DMS53 (cell line): ENCODE data around the gene SLC27A5.
A peak's percentile ranks its signal among the peaks of the same experiment; 100 is the strongest.
"Not testable (repeated sequence)": the region's sequence is repeated elsewhere in the genome, so short reads cannot be mapped to it uniquely, and the experiment has no call there.

Experiments
- DNase-seq: peaks from one replicate; lab custom pipeline; 2025; lab: John Stamatoyannopoulos, UW

The SLC27A5 gene

DNA sequence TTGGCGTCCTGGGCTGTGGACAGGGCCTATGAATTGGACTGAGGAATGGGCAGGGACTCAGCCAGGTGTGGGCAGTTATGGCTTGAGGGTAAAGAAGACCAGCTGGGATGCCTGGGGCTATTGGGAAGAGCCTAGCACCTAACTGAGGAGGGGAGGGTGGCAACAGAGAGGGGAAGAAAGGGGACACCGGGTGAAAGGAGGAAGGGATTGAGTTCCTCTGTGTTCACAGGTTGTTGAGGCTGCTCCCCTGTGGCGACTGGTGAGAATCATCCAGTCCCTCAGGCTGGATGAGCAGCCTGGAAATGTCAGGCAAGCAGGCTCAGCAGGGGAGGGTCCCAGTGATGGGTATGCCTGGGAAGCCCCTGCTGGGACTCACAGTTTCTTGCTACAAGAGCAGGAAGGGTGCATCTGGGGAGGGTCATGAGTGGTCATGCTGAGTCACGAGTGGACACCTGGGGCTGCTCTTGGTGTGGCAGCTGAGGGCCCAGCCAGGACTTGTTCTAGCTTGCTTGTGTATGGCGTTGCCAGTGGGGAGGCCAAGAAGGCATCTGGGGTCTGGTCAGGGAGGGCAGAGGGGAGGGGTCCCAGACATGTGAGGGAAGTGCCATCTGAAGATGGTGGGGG, 43.5 kb downstream of the SLC27A5 start:
- peak; percentile 27 for DNase-seq

DNA sequence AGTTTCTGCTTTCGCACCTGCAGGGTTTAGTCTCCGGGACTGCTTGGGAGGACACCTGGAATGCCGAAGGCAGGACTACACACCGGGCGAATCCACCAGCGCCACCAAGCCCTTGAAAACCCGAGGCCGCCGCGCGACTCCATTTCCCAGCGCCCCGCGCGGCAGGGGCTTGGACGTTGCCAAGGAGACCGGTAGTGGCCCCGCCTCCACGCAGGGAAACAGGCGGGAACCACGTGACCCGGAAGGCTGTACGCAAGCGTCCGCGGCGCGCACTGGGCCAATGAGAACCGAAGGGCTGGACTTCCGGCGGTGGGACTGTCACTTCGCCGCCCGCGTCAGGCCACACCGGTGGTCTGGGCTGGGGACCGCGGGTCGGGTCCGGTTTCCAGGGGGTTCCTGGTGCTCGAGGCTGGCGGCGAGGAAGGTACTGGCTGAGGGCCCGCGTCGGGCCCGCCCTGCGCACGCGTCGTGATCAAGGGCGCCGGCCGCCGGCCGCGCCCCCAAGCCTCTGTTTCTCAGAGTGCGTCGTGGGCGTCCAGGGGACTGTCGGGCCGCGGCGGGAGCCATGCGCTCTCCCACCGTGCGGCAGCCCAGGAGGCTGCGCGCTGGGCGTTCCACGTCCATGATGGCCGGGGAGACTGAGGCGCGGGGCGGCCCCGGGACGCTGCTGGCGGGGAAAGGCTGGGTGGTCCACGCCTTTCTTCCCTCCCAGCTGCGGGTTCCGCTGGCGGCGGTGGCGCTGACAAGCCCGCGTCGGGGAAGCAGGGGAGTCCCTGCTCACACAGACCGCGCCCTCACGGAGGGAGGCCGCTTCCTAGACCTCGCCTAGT, 44.8 kb downstream of the SLC27A5 start, which contains the start of gene ZNF324:
ZNF324 (plus strand) TSS at position 321 of the 830 bp plus-strand sequence. CDS start 2,106 bp downstream, outside the sequence.
- peak; percentile 99 for DNase-seq

DNA sequence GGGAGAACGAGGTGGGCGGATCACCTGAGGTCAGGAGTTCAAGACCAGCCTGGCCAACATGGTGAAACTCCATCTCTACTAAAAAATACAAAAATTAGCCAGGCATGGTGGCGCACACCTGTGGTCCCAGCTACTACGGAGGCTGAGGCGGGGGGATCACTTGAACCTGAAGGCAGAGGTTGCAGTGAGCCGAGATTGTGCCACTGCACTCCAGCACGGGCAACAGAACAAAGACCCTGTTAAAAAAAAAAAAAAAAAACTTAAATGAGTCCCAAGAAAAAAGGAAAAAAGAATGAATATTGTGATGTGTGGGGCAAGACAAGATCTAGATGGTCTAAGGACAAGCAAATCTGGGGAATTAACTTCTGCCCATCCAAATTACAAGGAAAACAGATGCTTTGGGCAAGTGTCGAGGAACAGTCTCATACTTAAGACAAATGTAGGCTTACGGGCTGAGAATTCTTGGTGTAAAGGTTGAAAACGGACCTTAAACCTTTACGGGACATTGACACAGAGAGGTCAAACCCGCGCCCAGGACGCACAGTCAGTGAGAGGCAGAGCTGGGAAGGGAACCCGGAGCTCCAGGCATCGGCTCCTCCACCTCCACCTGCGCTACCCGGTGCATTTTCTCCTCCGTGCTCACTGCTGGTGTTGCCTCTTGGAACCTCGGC, 45.6 kb downstream of the SLC27A5 start:
- no peak for DNase-seq

DNA sequence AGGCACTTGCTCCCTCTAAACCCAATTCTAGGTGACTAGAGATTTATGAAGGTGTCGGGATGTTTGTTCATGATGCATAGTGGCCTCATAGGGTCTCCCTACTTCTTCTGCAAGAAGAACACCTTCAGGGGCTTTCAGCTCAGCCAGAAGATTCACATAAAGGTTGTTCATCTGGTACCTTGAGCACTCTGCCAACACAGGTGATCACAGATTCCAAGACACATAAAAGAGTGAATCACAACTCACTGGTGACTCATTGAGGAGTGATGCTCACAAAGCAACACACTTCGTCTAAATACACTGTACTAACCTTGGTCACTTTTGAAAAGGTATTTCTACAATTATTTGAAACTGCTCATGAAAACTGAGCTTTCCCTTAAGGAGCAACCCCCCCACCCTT, 51.8 kb downstream of the SLC27A5 start:
- DNase-seq: no peak

DNA sequence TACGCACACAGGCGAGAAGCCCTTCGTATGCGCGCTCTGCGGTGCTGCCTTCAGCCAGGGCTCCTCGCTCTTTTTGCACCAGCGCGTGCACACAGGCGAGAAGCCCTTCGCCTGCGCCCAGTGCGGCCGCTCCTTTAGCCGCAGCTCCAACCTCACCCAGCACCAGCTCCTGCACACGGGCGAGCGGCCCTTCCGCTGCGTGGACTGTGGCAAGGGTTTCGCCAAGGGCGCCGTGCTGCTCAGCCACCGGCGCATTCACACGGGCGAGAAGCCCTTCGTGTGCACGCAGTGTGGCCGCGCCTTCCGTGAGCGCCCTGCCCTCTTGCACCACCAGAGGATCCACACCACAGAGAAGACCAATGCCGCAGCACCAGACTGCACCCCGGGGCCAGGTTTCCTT, 55.7 kb downstream of the SLC27A5 start:
- DNase-seq: no peak

DNA sequence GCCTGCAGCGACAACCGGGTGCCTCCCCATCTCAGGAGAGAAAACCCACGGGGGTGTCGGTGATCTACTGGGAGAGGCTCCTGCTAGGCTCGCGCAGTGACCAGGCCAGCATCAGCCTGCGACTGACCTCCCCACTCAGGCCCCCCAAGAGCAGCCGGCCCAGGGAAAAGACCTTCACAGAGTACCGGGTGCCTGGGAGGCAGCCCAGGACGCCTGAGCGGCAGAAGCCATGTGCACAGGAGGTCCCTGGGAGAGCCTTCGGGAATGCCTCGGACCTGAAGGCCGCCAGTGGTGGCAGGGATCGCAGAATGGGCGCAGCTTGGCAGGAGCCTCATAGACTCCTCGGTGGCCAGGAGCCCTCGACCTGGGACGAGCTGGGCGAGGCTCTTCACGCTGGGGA, 56.5 kb downstream of the SLC27A5 start:
- DNase-seq: no peak

DNA sequence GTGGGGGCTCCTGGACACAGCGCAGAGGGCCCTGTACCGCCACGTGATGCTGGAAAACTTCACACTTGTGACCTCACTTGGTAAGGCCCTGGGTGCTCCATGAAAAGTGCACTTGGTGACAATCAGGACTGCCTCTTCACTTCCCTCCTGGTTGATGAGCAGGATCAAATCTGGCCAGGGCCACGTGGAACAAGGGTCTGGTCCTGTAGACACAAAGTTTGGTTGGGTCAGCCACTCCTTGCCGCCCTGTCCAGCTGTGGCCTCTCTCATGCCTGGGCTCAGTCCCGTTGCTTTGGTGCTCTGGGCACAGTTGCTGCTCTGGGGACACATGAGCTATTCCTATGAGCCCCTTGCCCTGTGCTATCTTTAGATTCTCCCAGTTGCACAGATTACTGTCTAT, 58.0 kb downstream of the SLC27A5 start:
- DNase-seq: no peak

DNA sequence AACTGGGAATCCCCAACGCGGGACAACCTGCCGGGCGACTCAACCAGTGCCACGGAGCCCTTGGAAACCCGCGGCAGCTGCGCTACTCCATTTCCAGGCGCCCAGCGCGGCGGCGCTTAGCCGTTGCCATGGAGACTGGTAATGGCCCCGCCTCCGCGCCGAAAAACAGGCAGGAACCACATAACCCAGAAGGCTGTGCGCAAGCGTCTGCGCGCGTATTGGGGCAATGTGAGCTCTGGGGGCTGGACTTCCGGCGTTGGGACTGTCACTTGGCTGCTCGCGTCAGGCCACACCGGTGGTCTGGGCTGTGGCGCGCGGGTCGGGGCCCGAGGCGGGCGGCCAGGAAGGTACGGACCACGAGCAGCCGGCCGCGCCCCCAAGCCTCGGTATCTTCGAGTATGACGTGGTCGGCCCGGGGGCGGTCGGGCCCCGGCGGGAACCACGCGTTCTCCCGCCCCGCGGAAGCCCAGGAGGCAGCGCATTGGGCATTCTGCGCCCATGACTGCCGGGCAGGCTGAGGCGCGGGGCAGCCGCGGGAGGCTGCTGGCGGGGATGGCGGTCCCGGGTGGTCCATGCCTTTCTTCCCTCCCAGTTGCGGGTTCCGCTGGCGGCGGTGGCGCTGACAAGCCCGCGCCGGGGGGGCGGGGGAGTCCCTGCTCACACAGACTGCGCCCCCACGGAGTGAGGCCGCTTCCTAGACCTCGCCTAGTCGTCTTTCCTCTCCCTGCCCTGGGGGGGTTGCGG, 60.3 kb downstream of the SLC27A5 start, which contains the start of gene ZNF324B:
ZNF324B (plus strand) TSS at position 265 of the 744 bp plus-strand sequence. CDS start 2,080 bp downstream, outside the sequence.
- peak; percentile 98 for DNase-seq

DNA sequence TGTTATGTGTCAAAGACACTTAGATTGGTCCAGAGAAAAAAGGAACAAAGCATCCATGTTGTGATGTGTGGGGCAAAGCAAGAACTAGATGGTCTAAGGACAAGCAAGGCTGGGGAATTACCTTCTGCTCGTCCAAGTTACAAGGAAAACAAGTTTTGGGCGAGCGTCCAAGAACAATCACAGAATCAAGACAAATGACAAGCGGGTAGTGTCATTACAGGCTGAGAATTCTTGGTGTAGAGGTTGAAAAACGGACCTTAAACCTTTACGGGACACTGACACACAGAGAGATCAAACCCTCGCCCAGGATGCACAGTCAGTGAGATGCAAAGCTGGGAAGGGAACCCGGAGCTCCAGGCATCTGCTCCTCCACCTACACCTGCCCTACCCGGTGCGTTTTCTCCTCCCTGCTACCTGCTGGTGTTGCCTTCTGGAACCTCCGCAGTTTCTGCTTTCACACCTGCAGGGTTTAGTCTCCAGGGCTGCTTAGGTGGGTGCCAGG, 60.9 kb downstream of the SLC27A5 start:
- DNase-seq: no peak

DNA sequence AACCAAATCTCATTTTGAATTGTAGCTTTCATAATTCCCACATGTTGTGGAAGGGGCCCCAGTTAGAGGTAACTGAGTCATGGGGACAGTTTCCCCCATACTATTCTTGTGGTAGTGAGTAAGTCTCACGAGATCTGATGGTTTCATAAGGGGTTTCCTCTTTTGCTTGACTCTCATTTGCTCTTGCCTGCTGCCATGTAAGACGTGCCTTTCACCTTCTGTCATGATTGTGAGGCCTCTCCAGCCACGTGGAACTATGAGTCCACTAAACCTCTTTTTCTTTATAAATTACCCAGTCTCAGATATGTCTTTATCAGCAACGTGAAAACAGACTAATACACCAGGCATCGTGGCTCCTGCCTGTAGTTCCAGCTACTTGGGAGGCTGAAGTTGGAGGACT, 61.8 kb downstream of the SLC27A5 start:
- DNase-seq: not testable (repeated sequence)

DNA sequence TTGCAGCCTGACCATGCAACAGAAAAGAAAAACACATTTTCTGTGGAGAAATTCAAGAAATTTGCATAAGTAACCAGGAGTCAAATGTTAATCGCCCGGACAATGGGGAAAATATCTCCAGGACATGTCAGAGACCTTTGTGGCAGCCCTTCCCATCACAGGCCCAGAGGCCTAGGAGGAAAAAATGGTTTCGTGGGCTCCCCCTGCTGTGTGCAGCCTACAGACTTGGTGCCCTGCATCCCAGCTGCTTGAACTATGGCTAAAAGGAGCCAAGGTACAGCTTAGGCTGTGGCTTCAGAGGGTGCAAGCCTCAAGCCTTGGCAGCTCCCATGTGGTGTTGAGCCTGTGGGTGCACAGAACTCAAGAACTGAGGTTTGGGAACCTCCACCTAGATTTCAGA, 62.9 kb downstream of the SLC27A5 start:
- not testable (repeated sequence) for DNase-seq
